ENCODE measurements around the gene KCNAB1.

GRCh38 chr3:156383441-156384025 is 263.2 kb downstream of the KCNAB1 start:
- TF ChIP-seq CTCF (optimal IDR thresholded peaks at IDR 0.05 in 1 of 3, IDR thresholded peaks at IDR 0.05 in 1 of 3, conservative IDR thresholded peaks at IDR 0.05 in 1 of 3; ENCODE audit: extremely low read depth in 1 of 3, insufficient read depth in 2 of 3, low read length in 3 of 3) (no peak), EZH2 (IDR thresholded peaks at IDR 0.05; ENCODE audit: low read length) (no peak)

Measured in keratinocyte (primary cell).